HG02798 (cell line): Measurements from ENCODE around the gene RPL27A.

Source experiments
- ATAC-seq: cut with Tn5 transposase; IDR thresholded peaks from one replicate; pipeline ENCODE4 v1.9.1; 2021; ENCODE audit warnings: mild to moderate bottlenecking; ENCODE audit not compliant: unreplicated experiment, poor library complexity

The RPL27A gene

DNA sequence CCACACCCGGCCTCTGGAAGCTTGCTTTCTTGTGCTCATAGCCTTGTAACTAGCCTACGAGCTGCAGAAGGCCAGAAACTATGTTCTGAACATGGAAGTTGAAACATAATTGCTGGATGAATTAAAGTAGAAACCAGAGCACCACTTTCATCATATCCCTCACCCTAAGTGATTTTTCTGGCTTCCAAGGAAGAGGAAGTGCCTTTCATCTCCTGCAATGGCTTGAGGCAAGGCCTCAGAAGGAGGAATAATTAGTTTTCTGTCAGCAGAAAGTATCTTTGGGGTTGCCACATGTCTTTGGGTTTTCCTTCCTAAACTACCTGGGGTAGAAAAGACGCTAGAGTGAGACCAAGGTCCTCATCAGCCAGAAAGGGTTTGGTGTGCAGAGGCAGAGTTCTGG lies 14.5 kb downstream of the RPL27A start:
- ATAC-seq = no peak

DNA sequence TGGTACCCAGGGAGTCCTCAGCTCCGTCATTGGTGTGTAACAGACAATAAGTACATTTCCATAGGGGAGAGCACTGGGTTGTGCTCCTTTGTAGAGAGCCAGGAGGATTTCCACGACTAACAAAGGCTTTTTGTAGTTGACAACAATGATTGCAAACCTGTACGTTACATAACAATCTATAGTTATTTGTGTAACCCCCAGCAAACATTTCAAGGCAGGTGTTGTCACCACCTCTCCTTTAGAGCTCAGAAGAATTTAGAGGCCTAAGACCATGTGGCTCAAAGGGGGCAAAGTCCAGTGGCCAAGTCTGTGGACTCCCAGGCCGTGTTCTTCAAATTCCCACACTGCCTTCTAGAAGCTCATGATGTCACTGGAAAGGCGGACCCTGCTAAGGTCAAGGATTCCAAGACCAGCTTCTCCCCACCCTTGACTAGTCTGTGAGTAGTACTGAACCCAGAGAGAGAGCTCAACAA lies 15.8 kb downstream of the RPL27A start:
- no peak for ATAC-seq

DNA sequence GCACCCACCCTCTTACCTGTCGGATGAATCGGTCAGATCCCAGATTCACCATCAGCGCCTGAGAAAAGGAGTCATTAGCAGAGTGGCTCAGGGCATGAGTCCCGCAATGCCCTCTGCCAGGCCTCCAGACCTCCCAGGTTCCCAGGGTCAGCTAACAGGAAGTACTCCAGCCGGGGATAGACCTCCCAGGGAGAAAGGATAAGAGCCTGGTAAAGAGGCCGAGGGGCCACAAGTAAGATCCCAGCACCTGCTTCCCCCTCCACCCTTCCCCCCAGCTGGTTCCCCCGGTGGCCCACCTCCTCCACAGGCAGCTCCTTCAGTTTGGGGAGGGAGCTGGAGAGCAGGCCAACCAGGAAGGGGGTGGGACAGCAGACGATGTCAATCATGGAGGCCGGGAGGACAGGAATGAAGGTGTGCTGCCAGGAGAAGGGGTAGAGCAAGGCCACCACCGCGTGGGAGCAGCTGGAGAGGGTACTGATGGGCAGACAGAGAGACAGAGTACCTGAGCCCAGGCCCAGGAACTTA lies 16.4 kb downstream of the RPL27A start:
- ATAC-seq = no peak

DNA sequence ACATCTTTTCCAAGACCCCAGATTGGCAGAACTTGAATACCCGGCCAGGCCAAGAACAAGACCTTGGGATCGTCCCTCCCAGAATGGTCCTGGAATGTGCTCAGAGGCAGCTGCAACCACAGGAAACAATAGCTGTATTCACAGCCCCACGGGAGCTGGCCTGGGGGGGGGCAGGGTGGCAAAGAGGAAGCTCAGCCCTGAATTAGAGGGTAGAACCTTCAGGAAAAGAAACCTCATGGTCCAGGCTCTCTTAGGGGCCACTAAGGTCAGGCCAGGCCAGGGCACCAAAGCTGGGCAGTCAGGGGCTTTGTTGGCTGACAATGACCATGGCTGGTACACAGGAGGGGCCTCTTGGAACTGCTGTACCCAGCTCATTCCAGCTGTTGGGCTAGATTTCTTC lies 17.3 kb downstream of the RPL27A start:
- ATAC-seq = no peak

DNA sequence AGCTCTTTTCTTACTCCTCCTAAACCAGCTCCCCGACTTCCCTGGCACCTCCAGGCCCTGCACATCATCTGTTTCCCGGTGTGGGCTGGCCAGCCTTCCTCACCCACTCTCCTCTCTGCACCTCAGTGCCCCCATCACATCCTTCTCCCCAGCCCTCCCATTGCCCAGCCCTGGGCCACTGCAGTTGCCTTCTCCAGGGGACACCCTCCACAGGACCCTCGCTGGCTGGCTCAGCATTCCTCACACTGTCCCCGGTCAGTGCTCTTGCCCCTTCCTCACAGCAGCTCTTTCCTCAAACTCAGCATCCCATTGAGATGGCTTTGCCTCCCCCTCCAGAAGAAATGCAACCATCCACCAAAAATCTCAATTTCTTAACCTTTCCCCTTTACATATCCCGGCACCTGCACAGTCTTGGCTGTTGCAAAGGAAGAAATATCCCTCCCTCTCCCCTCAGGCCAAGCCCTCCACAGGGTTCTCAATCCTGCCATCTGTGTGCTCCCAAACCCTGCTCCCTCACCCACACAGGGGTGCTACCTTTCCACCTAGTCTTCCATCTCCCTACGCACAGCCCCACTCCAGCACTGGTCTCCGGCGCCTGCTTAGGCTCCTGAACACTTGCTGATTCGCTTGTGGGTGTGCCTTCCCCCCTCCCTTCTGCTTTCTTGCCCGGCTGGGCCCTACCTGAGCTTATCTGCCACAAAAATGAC lies 19.5 kb downstream of the RPL27A start:
- no peak for ATAC-seq

DNA sequence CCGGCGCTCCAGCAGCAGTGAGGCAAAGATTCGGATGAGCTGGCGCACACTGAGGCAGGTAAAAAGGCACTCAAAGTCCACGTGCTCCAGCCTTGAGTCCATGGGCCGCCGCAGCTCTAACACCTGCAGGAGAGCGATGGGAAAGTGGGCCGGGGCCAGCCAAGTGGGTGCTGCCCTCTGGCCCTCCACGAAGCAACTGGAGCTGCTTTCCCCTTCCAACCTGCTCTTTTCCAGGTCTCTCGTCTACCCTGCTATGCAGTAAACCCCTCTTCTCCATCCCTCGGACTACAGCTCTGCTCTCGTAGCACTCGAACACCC lies 20.0 kb downstream of the RPL27A start:
- ATAC-seq = no peak

DNA sequence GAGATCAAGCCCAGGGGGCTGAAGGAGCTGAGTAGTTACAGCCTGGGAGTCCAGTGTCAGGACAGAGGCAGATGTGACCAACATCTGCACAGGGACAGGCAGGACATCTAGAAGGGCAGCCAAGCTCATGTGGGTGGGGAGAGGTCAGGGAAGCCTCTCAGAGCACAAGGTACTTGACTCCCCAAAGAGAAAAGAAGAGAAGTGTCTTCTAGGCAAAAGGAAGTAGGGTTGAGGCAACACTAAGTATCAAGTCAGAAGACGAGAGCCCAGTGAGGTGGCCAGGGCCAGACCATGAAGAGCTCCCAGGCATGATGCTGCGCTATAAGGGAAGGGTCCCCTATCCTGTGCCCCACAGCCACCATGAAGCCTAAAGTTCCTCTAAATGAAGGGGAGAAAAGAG lies 21.5 kb downstream of the RPL27A start:
- no peak for ATAC-seq

DNA sequence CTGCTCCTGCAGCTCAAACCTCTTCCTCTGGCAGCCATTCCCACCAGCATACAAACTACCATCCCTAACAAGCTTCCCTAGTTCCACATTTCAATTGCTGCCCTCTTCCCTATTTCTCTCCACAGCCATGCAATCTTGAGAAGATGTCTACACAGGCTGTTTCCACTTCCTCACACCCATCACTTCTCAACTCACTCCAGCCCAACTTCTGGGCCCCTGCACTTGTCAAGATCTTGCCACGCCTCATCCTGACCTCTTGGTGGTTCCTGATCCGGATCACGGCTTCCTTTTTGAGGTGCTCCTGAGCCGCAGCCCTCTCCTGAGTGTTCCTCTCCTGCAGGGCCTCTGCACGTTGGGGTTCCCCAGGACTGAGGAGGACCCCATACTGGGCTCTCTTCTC lies 22.6 kb downstream of the RPL27A start:
- ATAC-seq = no peak

DNA sequence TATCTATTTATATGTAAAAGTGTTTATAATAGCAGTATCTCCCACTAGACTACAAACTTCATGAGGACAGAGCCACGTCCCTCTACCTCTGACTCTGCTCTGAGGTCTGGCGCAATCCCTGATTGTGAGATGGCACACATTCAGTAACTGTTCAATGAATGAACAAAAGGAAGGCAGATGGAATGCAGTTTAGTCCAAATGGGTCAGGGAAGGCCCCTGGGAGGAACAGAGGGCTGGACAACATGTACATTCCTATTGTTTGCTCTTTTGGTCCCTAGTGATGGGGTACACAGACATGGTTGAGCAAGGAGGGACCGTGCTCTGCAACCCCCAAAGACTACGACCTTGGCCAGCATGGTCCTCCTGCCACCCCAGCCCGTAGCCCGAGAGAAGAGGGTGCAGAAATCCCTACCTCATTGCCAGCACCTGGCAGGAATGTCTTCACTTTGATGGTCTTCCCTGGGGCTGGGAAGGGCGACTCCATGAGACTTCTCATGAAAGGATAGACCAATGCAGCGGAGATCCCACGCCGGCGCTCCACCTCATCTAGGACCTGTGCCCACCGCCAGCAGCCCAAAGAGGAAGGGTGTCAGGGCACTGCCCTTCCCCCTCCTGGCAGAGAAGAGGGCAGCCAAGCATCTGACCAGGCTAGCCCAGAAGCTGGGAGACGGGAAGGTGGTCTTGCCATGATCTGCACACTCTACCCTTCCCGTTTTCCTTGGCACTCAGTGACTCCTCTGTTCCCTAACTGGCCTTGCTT lies 24.3 kb downstream of the RPL27A start:
- ATAC-seq = no peak

DNA sequence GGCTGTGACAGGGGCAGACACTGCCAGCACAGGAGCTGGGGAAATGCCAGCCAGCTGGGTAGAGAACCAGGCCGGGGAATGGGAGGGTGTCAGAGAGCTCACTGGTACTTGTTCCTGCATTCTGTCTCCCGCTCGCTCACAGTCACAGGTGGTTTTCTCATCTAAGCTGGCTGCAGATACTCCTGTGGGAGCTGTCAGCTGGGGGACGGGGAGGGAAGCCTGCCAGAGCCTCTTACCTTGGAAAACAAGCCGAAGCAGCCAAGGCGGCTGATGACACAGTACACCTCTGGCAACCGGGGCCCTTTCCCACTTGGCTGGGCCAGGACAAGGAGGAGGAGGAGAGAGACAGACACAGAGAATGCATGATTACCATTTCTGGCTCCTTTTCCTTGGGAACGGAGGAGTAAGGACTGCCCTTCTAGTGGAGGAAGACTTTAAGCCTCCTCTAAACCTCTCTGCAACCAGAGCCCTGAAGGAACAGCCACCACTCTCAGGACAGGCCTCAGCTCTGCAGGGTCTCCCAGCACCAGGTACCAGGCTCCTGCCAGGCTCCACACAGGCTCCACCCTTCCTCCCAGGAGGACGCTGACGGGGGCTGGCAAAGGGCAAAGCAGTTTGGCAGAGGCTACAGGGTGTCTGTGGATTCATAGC lies 25.1 kb downstream of the RPL27A start:
- ATAC-seq = no peak

DNA sequence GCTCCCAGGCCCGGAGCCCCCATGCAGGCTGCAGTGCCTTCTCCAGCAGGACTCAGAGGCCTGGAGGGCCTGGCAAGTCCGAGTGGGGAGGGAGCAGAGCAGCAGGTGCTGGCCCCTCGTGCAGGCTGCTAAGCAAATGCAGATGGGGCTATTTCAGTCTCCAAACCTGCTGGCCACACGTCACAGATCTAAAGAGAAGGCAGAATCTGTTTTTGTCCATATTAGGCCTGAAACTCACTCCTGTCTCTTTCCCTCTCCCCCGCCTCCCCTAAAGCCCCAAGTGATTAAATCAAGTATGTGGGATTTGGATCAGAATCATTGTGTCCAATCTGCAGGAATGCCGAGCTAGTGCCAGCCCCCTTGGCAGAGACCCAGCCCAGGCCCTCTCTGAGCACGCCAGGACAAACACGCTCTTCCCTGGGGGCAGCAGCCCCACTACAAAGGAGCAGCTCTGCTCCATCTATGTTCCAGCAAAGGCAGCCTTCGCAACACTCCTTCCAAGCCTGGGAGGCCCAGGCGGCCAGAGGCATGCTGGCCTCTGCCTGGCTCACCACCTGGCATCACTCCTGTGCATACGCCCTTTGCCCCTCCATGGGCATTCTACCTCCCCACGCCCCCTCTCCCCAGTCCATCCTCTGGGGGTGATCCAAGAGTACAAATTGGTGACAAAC lies 26.5 kb downstream of the RPL27A start:
- no peak for ATAC-seq

DNA sequence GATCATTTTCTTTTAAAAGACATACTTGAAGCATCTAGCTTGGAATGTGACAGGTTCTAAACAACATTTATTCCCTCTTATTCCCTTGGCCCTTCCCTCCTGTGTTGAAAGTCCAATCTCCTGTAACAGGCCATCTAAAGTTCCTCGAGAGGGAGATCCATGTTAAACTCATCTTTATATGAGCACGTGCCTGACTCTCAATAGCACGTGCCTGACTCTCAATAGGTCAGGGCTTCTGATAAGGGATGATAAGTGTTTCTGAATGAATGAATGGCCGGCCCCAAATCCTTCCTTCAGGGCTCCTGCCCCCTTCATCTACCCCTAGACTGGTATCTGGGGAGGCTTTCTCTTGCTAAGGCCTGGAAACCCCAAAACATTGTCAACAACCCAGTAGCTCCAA lies 27.2 kb downstream of the RPL27A start:
- ATAC-seq = no peak

DNA sequence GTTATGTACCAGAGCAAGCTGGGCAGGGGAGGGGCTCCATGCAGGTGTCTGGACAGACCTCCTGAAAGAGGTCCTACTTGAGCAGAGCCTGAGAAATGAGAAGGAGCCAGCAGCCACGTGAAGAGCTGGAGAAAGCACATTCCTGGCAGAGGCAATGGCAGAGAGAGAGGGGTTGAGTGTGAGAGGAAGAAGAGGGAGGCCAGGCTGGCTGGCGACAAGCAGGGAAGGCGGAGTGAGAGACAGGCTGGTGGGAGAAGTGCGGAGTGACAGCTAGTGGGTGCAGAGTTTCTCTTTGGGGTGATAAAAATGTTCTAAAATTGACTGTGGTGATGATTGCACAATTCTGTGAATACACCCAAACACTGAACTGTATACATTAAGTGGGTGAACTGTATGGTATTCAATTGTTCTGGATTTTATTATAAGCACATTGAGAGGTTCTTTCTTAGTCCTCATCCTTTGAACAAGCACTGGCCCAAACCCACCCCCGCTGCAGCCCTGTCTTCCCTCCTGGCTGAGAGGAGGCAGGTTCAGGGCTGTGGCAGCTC lies 29.4 kb downstream of the RPL27A start:
- ATAC-seq = no peak

DNA sequence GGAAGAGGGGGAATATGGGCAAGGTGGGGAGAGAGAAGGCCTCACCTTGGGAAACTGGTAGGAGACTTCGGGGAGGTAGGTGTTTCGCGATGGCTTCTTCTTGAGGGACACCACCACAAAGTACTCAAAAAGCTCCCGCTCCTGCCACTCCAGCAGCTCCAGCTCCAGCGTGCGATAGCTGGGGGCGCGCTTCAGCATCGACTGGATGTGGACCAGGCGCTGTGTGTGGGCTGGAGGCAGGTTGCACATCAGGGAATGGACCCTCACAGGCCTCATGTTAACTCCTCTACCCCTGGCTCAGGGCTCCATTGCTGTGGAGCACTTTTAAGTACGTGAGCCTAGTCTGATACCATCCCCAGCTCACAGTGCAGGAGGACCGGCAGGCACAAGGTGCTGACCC lies 29.9 kb downstream of the RPL27A start:
- no peak for ATAC-seq

DNA sequence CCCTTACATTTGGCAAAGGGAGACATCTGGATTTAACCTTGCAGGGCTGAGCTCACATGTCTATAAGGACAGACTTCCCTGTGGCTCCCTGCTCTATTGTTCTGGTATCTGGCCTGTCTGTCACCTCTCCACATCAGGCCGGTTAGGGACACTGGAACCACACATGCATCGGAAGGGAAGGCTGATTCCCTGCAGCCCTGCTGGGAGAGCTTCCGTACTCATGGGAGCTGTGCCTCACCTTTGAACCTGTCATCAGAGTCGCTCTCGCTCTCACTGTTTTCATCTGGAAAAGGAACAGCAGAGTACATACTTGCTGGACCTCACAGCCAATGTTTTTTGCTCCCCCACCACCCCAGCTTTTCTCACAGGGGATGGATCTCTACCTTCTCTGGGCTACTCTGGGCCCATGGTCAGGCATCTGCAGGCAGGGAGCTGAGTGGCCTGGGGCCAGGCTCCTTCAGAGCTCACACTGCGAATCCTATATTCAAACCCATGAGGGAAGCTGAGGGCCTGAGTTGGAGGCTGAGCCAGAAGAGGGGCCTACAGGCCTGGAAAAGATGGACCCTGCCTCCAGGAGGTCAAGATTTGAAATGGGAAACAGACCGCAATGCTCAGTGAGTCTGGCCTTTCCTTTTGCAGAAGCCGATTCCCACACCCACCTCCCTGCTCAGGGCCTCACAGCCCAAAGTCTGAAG lies 31.3 kb downstream of the RPL27A start:
- no peak for ATAC-seq

DNA sequence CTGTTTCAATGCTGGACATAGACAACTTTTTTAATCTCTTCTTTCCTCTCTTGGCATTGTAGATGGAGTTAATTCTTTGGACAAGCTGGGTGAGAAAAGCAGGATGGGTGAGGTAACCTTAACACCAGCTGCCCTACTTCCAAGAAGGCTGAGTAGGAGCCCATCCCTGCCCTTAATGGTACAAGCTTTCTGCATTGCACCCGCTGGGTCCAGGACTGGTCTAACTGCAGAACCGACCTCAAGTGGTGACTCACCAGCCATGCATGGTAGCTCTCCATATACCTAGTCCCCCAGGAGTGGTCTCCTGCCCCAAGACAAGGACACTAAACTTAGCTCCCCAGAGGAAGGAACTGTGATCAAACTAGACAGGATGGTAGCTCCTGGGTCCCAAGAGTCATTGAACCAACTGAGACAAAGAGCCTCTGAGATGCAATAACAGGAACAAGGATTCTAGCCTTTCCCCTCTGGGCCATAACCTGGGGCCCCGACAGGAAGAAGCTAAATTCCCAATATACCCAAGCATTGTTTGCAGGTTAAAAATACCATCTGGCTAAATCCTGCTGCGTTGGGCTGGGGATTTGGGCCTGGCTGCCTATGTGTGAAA lies 32.1 kb downstream of the RPL27A start:
- no peak for ATAC-seq

DNA sequence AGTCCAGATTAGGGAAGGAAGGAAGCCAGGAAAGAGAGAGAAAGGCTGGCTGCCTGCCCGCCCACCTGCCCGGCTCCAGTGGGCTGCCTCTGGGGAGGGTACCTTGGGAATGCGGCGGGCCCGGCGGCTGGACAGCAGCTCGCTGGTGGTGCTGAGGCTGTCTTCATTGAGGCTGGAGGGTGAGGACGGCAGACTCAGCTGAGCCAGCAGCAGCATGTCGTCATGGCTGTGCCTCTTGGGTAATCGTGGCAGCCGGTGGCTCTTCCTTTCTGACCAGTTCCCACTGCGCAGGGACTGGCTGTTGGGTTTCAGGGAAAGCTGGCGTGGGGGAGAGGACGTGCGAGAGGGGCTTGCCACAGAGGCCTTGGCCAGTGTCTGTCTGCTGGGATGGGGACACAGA lies 32.9 kb downstream of the RPL27A start:
- ATAC-seq = no peak

DNA sequence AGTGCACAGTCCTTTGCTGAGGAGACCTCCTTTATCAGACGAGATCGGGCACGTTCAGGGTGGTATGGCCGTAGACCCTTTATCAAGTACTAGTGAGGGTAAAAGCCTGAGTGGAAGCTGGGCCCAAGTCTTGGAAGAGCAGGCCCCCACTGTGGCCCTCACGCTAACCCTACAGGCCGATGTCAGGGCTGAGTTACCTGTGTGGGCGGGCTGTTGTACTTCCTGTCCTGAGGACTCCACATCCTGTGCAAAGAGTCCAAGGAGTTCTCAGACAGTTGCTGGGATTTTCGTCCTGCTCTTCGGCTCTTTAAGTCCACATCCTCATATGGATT lies 34.9 kb downstream of the RPL27A start:
- ATAC-seq = no peak

DNA sequence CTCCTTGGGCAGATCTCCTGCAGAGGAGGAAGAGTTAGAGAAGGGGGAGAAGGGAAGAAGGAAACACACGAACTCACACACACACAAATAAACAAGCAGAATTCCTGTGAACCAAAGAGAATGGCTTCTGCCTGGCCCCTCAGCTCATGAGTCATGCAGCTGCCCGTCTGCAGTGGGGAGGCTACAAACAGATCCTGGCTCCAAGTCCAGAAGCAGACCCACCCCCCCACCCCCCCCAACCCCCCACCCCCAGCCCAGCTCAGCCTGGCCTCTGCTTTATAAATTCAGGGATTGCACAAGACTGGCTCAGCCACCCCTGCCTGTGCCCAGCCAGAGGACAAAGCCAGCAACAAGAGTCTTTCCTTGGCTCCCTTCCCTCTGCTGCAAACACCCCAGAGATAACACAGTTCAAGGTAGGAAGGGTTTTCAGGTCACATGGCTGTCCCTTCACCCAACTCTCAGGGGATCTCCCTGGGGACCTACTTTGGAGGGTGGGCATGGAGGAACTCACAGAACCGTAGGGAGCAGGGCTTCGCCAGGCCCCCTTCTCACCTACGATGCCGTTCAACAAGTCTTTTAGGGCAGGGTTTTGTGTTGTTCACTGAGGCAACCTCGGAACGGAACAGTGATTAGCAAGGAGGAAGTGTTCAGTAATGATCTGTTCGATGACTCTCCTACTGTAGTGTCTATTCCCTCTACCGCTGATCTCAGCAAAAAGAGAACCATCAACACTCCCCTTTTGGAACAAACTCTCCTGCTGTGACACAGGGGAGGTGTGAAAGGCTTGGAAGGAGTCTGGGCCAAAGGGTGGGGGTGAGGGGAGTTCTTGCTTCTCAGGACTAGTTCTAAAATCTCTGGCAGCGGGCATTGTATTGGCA lies 35.5 kb downstream of the RPL27A start:
- no peak for ATAC-seq
